Measurements from ENCODE around the gene RELCH. TPM values are rescaled to one million over a fixed set of nuclear protein-coding genes. Genes with fewer than 3 reads are reported as not detected.

RELCH gene
- total RNA-seq, 1 donor from 2014 or later, result 21.5 TPM

DNA sequence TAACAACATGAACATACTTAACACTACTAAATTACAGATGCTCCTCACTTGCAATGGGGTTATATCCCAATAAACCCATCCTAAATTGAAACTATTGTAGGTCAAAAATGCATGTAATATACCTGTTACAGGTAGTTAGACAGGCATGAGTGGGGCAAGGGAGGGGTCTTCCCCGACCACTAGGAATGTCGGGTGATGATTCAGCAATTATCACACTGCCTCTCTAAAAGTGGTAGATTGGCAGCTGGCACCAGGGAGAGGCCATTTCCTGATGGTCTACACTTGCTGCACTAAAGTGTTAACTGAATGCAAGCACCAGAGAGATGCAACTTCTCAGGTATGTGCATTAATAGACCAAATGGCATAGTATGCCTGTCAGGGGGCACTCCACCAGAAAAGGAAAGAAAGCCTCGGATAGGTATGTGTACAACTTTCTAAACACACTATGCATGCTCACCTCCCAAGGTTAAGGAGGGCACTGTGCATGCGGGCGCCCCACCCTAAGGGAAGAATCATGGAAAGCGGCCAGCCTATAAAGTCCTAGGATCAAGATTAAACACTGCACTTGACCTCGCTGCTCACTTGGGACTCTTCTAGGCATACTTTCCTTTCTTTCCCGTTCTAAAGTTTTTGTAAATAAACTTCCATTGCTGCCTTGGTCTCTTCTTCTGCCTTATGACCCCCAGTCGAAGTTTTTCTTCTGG, 35.8 kb upstream of the RELCH start:
- no peak for DNase-seq (ENCODE audit: low read depth)
- TF ChIP-seq, protein P1, sequence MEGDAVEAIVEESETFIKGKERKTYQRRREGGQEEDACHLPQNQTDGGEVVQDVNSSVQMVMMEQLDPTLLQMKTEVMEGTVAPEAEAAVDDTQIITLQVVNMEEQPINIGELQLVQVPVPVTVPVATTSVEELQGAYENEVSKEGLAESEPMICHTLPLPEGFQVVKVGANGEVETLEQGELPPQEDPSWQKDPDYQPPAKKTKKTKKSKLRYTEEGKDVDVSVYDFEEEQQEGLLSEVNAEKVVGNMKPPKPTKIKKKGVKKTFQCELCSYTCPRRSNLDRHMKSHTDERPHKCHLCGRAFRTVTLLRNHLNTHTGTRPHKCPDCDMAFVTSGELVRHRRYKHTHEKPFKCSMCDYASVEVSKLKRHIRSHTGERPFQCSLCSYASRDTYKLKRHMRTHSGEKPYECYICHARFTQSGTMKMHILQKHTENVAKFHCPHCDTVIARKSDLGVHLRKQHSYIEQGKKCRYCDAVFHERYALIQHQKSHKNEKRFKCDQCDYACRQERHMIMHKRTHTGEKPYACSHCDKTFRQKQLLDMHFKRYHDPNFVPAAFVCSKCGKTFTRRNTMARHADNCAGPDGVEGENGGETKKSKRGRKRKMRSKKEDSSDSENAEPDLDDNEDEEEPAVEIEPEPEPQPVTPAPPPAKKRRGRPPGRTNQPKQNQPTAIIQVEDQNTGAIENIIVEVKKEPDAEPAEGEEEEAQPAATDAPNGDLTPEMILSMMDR (IDR thresholded peaks at IDR 0.05; ENCODE audit: insufficient read depth, low read length, poor library complexity, severe bottlenecking), result no peak
- H3K36me3 ChIP-seq (ENCODE audit: control insufficient read depth, insufficient read depth, low read length), result no peaks in the 10 kb centered on the region
- no peaks in the 10 kb centered on the region for H3K27me3 ChIP-seq (ENCODE audit: control insufficient read depth, insufficient read depth, low read length)
- H3K4me3 ChIP-seq (ENCODE audit: low read depth, low read length), result no peak overlapping the region

DNA sequence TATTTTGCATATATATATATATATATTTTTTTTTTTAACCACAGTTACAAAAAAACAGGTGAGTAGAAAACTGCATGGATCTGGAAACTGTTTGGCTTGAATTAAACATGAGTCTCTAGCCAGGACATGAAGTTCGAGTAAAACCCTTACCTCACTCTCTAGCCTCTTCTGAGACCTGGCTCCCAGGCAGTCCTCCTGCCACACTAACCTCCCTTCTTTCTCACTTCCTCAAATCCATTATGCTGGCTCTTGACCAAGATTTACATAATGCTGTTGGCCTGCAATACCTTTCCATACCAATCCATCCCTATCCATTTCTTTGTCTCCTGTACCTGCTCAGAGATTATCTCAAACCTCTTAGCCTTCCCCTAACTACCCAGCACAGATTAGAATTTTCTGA, 34.2 kb upstream of the RELCH start:
- no peaks in the 10 kb centered on the region for H3K36me3 ChIP-seq (ENCODE audit: control insufficient read depth, insufficient read depth, low read length)
- TF ChIP-seq, protein P1 (IDR thresholded peaks at IDR 0.05; ENCODE audit: insufficient read depth, low read length, poor library complexity, severe bottlenecking), result no peak
- H3K4me3 ChIP-seq (ENCODE audit: low read depth, low read length), result no peak overlapping the region
- DNase-seq (ENCODE audit: low read depth), result no peak
- H3K27me3 ChIP-seq (ENCODE audit: control insufficient read depth, insufficient read depth, low read length), result no peaks in the 10 kb centered on the region

DNA sequence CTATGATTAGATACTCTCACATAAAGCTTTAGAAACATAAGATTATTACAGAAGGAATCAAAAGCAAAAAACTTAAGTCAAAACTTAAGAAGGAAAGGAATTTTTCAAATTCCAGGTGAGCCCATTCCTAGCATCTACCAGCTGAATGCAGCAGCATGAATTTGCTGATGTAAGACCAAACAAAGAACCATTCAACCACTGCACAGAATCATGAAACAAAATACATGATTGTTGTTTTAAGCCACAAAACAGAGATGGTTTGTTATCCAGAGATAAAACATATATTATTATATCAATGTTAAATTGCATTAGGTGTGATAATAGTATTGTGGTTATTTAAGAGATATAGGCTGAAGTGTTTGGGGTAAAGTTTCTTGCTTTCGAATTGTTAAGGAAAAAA, 29.2 kb upstream of the RELCH start:
- no peak for DNase-seq (ENCODE audit: low read depth)
- H3K36me3 ChIP-seq (ENCODE audit: control insufficient read depth, insufficient read depth, low read length), result no peaks in the 10 kb centered on the region
- H3K4me3 ChIP-seq (ENCODE audit: low read depth, low read length), result no peak overlapping the region
- TF ChIP-seq, protein P1 (IDR thresholded peaks at IDR 0.05; ENCODE audit: insufficient read depth, low read length, poor library complexity, severe bottlenecking), result no peak
- no peaks in the 10 kb centered on the region for H3K27me3 ChIP-seq (ENCODE audit: control insufficient read depth, insufficient read depth, low read length)

DNA sequence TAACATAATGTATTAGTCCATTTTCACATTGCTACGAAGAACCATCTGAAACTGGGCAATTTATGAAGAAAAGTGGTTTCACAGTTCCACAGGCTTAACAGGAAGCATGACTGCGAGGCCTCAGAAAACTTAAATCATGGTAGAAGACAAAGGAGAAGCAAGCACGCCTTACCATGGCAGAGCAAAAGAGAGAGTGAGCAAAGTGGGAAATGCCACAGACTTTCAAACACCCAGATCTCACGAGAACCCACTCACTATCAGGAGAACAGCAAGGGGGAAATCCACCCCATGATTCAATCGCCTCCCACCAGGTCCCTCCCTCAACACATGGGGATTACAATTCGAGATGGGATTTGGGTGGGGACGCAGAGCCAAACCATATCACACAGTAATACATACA, 22.7 kb upstream of the RELCH start:
- H3K4me3 ChIP-seq (ENCODE audit: low read depth, low read length), result no peak overlapping the region
- no peak for DNase-seq (ENCODE audit: low read depth)
- no peaks in the 10 kb centered on the region for H3K36me3 ChIP-seq (ENCODE audit: control insufficient read depth, insufficient read depth, low read length)
- no peaks in the 10 kb centered on the region for H3K27me3 ChIP-seq (ENCODE audit: control insufficient read depth, insufficient read depth, low read length)
- TF ChIP-seq, protein P1 (IDR thresholded peaks at IDR 0.05; ENCODE audit: insufficient read depth, low read length, poor library complexity, severe bottlenecking), result no peak

DNA sequence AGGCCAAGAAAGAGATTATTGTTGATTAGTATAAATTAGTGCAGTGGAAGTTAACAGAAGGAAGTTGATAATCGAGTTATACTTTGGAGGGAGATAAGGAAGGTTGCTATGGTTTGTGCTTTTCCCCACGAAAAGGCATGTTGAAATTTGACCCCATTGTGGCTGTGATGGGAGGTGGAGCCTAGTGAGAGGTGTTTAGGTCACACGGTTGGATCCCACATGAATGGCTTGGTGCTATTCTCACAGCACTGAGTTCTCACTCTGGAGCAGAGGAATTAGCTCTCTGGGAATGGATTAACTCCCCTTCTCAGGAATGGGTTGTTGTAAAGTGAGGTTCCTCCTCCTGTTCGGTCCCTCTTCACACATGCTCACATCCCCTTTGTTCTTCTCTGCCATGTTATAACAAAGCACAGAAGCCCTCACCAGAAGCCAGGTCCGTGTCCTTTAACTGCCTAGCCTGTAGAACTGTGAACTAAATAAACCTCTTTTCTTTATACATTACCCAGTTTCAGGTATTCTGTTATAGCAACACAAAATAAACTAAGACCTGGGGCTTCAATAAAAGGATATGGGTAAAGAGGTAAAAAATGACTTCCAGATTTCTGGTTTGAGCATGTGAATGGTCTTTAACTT, 22.1 kb upstream of the RELCH start:
- H3K36me3 ChIP-seq (ENCODE audit: control insufficient read depth, insufficient read depth, low read length), result no peaks in the 10 kb centered on the region
- TF ChIP-seq, protein P1 (IDR thresholded peaks at IDR 0.05; ENCODE audit: insufficient read depth, low read length, poor library complexity, severe bottlenecking), result no peak
- H3K27me3 ChIP-seq (ENCODE audit: control insufficient read depth, insufficient read depth, low read length), result no peaks in the 10 kb centered on the region
- H3K4me3 ChIP-seq (ENCODE audit: low read depth, low read length), result no peak overlapping the region
- DNase-seq (ENCODE audit: low read depth), result no peak
